Measurements from ENCODE around the gene SCAP.
A peak's percentile ranks its signal among the peaks of the same experiment; 100 is the strongest.

DNA sequence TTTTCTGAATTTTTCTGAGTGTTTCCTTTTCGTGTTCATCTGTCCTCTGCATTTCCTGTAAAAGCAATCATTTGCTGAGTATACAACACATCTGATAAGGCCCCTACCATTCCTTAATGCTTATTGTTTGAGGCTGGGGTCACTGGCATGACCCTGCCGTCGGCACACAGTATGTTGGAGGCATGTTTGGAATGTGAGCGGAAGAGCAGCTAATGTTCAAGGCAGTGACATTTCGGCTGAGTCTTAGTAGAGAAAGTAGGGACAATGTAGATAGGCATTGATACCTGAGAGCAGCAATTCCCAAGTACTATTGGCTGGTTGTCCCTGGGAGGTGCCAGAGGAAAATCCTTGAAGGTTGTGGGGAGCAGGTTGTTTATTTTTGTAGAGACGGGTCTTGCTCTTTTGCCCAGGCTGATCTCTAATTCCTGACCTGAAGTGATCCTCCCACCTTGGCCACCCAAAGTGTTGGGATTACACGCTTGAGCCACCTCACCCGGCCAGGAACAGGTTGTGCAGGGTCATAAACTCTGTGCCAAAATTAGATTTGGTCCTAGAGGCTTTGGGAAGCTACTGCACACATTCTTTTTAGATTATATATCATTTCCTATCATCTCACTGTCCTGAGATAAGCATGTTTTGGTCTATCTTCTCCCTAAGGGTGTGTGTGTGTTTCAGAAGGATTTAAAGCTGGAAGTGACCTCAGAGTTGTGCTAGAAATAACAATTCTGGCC is 81.4 kb downstream of the SCAP start:
- TF ChIP-seq, protein P1, sequence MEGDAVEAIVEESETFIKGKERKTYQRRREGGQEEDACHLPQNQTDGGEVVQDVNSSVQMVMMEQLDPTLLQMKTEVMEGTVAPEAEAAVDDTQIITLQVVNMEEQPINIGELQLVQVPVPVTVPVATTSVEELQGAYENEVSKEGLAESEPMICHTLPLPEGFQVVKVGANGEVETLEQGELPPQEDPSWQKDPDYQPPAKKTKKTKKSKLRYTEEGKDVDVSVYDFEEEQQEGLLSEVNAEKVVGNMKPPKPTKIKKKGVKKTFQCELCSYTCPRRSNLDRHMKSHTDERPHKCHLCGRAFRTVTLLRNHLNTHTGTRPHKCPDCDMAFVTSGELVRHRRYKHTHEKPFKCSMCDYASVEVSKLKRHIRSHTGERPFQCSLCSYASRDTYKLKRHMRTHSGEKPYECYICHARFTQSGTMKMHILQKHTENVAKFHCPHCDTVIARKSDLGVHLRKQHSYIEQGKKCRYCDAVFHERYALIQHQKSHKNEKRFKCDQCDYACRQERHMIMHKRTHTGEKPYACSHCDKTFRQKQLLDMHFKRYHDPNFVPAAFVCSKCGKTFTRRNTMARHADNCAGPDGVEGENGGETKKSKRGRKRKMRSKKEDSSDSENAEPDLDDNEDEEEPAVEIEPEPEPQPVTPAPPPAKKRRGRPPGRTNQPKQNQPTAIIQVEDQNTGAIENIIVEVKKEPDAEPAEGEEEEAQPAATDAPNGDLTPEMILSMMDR (IDR thresholded peaks at IDR 0.05): peak in 1 of 6 experiments; percentile 11
- TF ChIP-seq POLR2AphosphoS5 (IDR thresholded peaks at IDR 0.05): no peak
- no peak for TF ChIP-seq EP300 (IDR thresholded peaks at IDR 0.05)
